Measurements from ENCODE around the gene BICDL2.

DNA sequence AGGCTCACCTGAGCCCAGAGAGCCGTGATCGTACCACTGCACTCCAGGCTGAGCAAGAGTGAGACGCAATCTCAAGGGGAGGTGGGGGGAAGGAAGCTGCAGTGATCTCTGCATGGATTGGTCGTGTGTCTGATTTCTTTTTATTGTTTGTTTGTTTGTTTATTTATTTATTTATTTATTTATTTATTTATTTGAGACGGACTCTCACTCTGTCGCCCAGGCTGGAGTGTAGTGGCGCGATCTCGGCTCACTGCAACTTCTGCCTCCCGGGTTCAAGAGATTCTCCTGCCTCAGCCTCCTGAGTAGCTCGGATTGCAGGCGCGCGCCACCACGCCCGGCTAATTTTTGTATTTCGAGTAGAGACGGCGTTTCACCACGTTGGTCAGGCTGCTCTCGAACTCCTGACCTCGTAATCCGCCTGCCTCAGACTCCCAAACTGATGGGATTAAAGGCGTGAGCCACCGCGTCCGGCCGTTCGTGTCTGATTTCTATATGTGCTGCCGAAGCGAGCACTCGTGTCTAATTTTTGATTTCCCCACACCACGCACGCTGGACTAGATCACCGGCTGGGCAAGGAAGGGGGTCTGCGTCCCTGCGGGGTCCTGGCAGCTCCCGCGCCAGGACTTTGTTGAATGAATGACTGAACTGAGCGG, 17.0 kb downstream of the BICDL2 start:
- TF ChIP-seq, protein P1, sequence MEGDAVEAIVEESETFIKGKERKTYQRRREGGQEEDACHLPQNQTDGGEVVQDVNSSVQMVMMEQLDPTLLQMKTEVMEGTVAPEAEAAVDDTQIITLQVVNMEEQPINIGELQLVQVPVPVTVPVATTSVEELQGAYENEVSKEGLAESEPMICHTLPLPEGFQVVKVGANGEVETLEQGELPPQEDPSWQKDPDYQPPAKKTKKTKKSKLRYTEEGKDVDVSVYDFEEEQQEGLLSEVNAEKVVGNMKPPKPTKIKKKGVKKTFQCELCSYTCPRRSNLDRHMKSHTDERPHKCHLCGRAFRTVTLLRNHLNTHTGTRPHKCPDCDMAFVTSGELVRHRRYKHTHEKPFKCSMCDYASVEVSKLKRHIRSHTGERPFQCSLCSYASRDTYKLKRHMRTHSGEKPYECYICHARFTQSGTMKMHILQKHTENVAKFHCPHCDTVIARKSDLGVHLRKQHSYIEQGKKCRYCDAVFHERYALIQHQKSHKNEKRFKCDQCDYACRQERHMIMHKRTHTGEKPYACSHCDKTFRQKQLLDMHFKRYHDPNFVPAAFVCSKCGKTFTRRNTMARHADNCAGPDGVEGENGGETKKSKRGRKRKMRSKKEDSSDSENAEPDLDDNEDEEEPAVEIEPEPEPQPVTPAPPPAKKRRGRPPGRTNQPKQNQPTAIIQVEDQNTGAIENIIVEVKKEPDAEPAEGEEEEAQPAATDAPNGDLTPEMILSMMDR (IDR thresholded peaks at IDR 0.05), result no peak
- no peak for TF ChIP-seq KDM1A (IDR thresholded peaks at IDR 0.05; ENCODE audit: low read depth)
- no peak for TF ChIP-seq POLR2A (IDR thresholded peaks at IDR 0.05; ENCODE audit: low read length)
- no peak for TF ChIP-seq ZSCAN20 (CRISPR knock-in tag; IDR thresholded peaks at IDR 0.05)
- no peak for TF ChIP-seq EP300 (IDR thresholded peaks at IDR 0.05)
- TF ChIP-seq POLR2AphosphoS2 (conservative IDR thresholded peaks at IDR 0.05; ENCODE audit: low read length), result no peak
- no peak for TF ChIP-seq RNF2 (IDR thresholded peaks at IDR 0.05; ENCODE audit: borderline replicate concordance, low read depth)
- no peak for TF ChIP-seq EHMT2 (IDR thresholded peaks at IDR 0.05; ENCODE audit: low read depth)
- TF ChIP-seq BHLHE40 (IDR thresholded peaks at IDR 0.05; ENCODE audit: low read depth, low read length), result no peak
- no peak for TF ChIP-seq RAD21 (conservative IDR thresholded peaks at IDR 0.05 in 1 of 2, IDR thresholded peaks at IDR 0.05 in 1 of 2)
- no peak for TF ChIP-seq CBX8 (IDR thresholded peaks at IDR 0.05)
- no peak for TF ChIP-seq MYC (IDR thresholded peaks at IDR 0.05; ENCODE audit: borderline replicate concordance, low read length)
